ENCODE data around the gene IL36RN.
"Not testable (repeated sequence)": the region's sequence is repeated elsewhere in the genome, so short reads cannot be mapped to it uniquely, and the experiment has no call there.

DNA sequence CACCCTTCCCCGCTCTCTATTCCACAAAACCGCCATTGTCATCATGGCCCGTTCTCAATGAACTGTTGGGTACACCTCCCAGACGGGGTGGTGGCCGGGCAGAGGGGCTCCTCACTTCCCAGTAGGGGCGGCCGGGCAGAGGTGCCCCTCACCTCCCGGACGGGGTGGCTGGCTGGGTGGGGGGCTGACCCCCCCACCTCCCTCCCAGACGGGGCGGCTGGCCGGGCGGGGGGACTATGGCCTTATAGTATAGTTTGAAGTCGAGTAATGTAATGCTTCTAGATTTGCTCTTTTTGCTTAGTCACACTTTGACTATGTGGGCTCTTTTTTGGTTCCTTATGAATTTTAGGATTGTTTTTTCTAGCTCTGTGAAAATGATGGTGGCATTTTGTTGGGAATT is 37.3 kb downstream of the IL36RN start:
- not testable (repeated sequence) for TF ChIP-seq CTCF, POLR2A (IDR thresholded peaks at IDR 0.05)
